HEK293 (cell line): Measurements from ENCODE around the gene HYAL3.

Source experiments
- CTCF ChIA-PET: fragments of 350-600 bp; formaldehyde crosslinking; extraction: SDS; loops from one replicate; lab custom pipeline; 2021; ENCODE audit warnings: antibody characterized with exemption; lab: Yijun Ruan, JAX
- POLR2A ChIA-PET: fragments of 300-600 bp; formaldehyde crosslinking; extraction: SDS; loops from one replicate; lab custom pipeline; 2020; ENCODE audit warnings: antibody characterized with exemption, inconsistent platforms; lab: Yijun Ruan, JAX
- H3K27ac ChIP-seq: fragments of 200-500 bp; sonication (Bioruptor generic); 2 replicates; pipeline ENCODE4 v1.5.1; 2014; ENCODE audit warnings: low read depth, low read length, control low read depth, inconsistent platforms; ENCODE audit errors: extremely low read depth
- H3K36me3 ChIP-seq, 2 experiments: fragments of 200-500 bp in 1 of 2; sonication (Bioruptor generic) in 1 of 2; 1 replicate in 1 of 2; 2 replicates in 1 of 2; pipeline ENCODE4 v1.5.1; 2014 to 2017; ENCODE audit warnings: inconsistent platforms in 2 of 2, low read length in 2 of 2; ENCODE audit not compliant: control insufficient read depth in 2 of 2, insufficient read depth in 1 of 2
- H3K4me1 ChIP-seq: fragments of 200-500 bp; sonication (Bioruptor generic); 2 replicates; pipeline ENCODE4 v1.5.1; 2014; ENCODE audit warnings: mild to moderate bottlenecking, low read length, inconsistent platforms; ENCODE audit not compliant: control insufficient read depth, insufficient read depth
- H3K4me3 ChIP-seq: 2 replicates; pipeline ENCODE4 v1.5.1; 2011; ENCODE audit warnings: low read depth, mild to moderate bottlenecking, control low read depth, low read length, moderate library complexity
- H3K9me3 ChIP-seq: fragments of 200-500 bp; sonication (Bioruptor generic); 2 replicates; pipeline ENCODE4 v1.5.1; 2014; ENCODE audit warnings: low read depth, low read length, inconsistent platforms; ENCODE audit not compliant: control insufficient read depth, insufficient read depth
- HOXD13 ChIP-seq: sonication (generic); formaldehyde crosslinking; IDR thresholded peaks from 2 replicates; pipeline ENCODE4 v1.8.0; 2022; ENCODE audit warnings: missing genetic modification reagents, borderline replicate concordance
- KLF16 ChIP-seq: fragments of 450-650 bp; formaldehyde crosslinking; IDR thresholded peaks from 2 replicates; pipeline ENCODE4 v1.5.1; 2017; ENCODE audit warnings: missing biosample characterization, missing genetic modification characterization
- KLF8 ChIP-seq: fragments of 450-650 bp; formaldehyde crosslinking; IDR thresholded peaks from 2 replicates; pipeline ENCODE4 v1.5.1; 2016; ENCODE audit warnings: missing biosample characterization, missing genetic modification characterization
- SP2 ChIP-seq: fragments of 450-650 bp; formaldehyde crosslinking; IDR thresholded peaks from 2 replicates; pipeline ENCODE4 v1.5.1; 2016; ENCODE audit warnings: missing biosample characterization, missing genetic modification characterization
- SP7 ChIP-seq: fragments of 450-650 bp; formaldehyde crosslinking; IDR thresholded peaks from 2 replicates; pipeline ENCODE4 v1.5.1; 2016; ENCODE audit warnings: missing biosample characterization, missing genetic modification characterization
- TRIM28 ChIP-seq: IDR thresholded peaks from 2 replicates; pipeline ENCODE4 v1.6.1; 2011; ENCODE audit warnings: low read length, control low read depth, borderline replicate concordance
- ZBTB1 ChIP-seq: fragments of 450-650 bp; formaldehyde crosslinking; IDR thresholded peaks from 2 replicates; pipeline ENCODE4 v1.5.1; 2016; ENCODE audit warnings: missing biosample characterization, missing genetic modification characterization
- ZNF138 ChIP-seq: fragments of 450-650 bp; formaldehyde crosslinking; IDR thresholded peaks from 2 replicates; pipeline ENCODE4 v1.5.1; 2016; ENCODE audit warnings: missing biosample characterization, missing genetic modification characterization, borderline replicate concordance
- ZNF157 ChIP-seq: fragments of 450-650 bp; formaldehyde crosslinking; IDR thresholded peaks from 2 replicates; pipeline ENCODE4 v1.5.1; 2016; ENCODE audit warnings: missing biosample characterization, missing genetic modification characterization
- ZNF26 ChIP-seq: fragments of 450-650 bp; formaldehyde crosslinking; IDR thresholded peaks from 2 replicates; pipeline ENCODE4 v1.5.1; 2016; ENCODE audit warnings: missing biosample characterization, missing genetic modification characterization
- ZNF426 ChIP-seq: fragments of 450-650 bp; formaldehyde crosslinking; IDR thresholded peaks from 2 replicates; pipeline ENCODE4 v1.5.1; 2017; ENCODE audit warnings: missing biosample characterization, missing genetic modification characterization, mild to moderate bottlenecking, inconsistent platforms, moderate library complexity
- ZNF549 ChIP-seq: fragments of 450-650 bp; IDR thresholded peaks from 2 replicates; pipeline ENCODE4 v1.5.1; 2018; ENCODE audit warnings: missing biosample characterization, missing genetic modification characterization, mild to moderate bottlenecking, inconsistent platforms, moderate library complexity
- ZNF677 ChIP-seq: fragments of 450-650 bp; IDR thresholded peaks from 2 replicates; pipeline ENCODE4 v1.5.0; 2018; ENCODE audit warnings: missing biosample characterization, mild to moderate bottlenecking, missing genetic modification characterization, moderate library complexity
- ZNF768 ChIP-seq: fragments of 450-650 bp; formaldehyde crosslinking; IDR thresholded peaks from 2 replicates; pipeline ENCODE4 v1.5.1; 2018; ENCODE audit warnings: missing biosample characterization, mild to moderate bottlenecking, missing genetic modification characterization
- ZNF776 ChIP-seq: fragments of 450-650 bp; formaldehyde crosslinking; IDR thresholded peaks from 2 replicates; pipeline ENCODE4 v1.5.0; 2017; ENCODE audit warnings: missing biosample characterization, missing genetic modification characterization, borderline replicate concordance
- TF ChIP-seq, protein P1 (sequence below): fragments of 450-650 bp; IDR thresholded peaks from 2 replicates; pipeline ENCODE4 v1.5.1; 2018; ENCODE audit warnings: missing biosample characterization, mild to moderate bottlenecking, missing genetic modification characterization
- TF ChIP-seq, protein P2 (sequence below): fragments of 450-650 bp; formaldehyde crosslinking; IDR thresholded peaks from 2 replicates; pipeline ENCODE4 v1.5.1; 2016; ENCODE audit warnings: missing biosample characterization, missing genetic modification characterization
- TF ChIP-seq, protein P3 (sequence below): fragments of 450-650 bp; formaldehyde crosslinking; optimal IDR thresholded peaks from 2 replicates; pipeline ENCODE3; 2016; ENCODE audit warnings: missing biosample characterization, mild to moderate bottlenecking, missing genetic modification characterization
- TF ChIP-seq, protein P4 (sequence below): fragments of 450-650 bp; formaldehyde crosslinking; IDR thresholded peaks from 2 replicates; pipeline ENCODE4 v1.5.1; 2016; ENCODE audit warnings: missing biosample characterization, missing genetic modification characterization
- TF ChIP-seq, protein P5 (sequence below): fragments of 450-650 bp; formaldehyde crosslinking; IDR thresholded peaks from 2 replicates; pipeline ENCODE4 v1.5.1; 2017; ENCODE audit warnings: missing biosample characterization, missing genetic modification characterization

The HYAL3 gene

DNA sequence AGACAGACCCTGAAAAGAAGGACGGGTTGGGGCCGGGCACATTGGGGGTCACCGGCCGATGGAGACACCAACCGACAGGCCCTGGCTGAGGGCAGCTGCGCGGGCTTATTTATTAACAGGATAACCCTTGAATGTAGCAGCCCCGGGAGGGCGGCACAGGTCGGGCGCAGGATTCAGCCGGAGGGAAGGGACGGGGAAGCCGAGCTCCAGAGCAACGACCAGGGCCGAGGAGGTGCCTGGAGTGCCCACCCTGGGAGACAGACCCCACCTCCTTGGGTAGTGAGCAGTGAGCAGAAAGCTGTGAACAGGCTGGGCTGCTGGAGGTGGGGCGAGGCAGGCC, 22.5 kb downstream of the HYAL3 start:
- POLR2A ChIA-PET: interaction anchor here (1.4 kb wide), 1 partner anchor 16 kb away, joined by 3 read pairs; the partner anchor contains the start of gene IFRD2
- TF ChIP-seq TRIM28 (no peak), ZNF768 (tag by site-specific recombination) (no peak), ZNF157 (tag by site-specific recombination) (no peak), ZNF549 (tag by site-specific recombination) (no peak), KLF8 (tag by site-specific recombination) (no peak), ZNF677 (no peak), ZNF26 (tag by site-specific recombination) (no peak), SP7 (tag by site-specific recombination) (no peak)
- TF ChIP-seq, protein P1, sequence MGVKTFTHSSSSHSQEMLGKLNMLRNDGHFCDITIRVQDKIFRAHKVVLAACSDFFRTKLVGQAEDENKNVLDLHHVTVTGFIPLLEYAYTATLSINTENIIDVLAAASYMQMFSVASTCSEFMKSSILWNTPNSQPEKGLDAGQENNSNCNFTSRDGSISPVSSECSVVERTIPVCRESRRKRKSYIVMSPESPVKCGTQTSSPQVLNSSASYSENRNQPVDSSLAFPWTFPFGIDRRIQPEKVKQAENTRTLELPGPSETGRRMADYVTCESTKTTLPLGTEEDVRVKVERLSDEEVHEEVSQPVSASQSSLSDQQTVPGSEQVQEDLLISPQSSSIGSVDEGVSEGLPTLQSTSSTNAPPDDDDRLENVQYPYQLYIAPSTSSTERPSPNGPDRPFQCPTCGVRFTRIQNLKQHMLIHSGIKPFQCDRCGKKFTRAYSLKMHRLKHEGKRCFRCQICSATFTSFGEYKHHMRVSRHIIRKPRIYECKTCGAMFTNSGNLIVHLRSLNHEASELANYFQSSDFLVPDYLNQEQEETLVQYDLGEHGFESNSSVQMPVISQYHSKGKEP (tag by site-specific recombination): no peak
- TF ChIP-seq, protein P2, sequence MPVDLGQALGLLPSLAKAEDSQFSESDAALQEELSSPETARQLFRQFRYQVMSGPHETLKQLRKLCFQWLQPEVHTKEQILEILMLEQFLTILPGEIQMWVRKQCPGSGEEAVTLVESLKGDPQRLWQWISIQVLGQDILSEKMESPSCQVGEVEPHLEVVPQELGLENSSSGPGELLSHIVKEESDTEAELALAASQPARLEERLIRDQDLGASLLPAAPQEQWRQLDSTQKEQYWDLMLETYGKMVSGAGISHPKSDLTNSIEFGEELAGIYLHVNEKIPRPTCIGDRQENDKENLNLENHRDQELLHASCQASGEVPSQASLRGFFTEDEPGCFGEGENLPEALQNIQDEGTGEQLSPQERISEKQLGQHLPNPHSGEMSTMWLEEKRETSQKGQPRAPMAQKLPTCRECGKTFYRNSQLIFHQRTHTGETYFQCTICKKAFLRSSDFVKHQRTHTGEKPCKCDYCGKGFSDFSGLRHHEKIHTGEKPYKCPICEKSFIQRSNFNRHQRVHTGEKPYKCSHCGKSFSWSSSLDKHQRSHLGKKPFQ (tag by site-specific recombination): no peak
- TF ChIP-seq, protein P3, sequence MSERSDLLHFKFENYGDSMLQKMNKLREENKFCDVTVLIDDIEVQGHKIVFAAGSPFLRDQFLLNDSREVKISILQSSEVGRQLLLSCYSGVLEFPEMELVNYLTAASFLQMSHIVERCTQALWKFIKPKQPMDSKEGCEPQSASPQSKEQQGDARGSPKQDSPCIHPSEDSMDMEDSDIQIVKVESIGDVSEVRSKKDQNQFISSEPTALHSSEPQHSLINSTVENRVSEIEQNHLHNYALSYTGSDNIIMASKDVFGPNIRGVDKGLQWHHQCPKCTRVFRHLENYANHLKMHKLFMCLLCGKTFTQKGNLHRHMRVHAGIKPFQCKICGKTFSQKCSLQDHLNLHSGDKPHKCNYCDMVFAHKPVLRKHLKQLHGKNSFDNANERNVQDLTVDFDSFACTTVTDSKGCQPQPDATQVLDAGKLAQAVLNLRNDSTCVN (tag by site-specific recombination): no peak
- TF ChIP-seq, protein P4, sequence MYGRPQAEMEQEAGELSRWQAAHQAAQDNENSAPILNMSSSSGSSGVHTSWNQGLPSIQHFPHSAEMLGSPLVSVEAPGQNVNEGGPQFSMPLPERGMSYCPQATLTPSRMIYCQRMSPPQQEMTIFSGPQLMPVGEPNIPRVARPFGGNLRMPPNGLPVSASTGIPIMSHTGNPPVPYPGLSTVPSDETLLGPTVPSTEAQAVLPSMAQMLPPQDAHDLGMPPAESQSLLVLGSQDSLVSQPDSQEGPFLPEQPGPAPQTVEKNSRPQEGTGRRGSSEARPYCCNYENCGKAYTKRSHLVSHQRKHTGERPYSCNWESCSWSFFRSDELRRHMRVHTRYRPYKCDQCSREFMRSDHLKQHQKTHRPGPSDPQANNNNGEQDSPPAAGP: no peak
- TF ChIP-seq, protein P5, sequence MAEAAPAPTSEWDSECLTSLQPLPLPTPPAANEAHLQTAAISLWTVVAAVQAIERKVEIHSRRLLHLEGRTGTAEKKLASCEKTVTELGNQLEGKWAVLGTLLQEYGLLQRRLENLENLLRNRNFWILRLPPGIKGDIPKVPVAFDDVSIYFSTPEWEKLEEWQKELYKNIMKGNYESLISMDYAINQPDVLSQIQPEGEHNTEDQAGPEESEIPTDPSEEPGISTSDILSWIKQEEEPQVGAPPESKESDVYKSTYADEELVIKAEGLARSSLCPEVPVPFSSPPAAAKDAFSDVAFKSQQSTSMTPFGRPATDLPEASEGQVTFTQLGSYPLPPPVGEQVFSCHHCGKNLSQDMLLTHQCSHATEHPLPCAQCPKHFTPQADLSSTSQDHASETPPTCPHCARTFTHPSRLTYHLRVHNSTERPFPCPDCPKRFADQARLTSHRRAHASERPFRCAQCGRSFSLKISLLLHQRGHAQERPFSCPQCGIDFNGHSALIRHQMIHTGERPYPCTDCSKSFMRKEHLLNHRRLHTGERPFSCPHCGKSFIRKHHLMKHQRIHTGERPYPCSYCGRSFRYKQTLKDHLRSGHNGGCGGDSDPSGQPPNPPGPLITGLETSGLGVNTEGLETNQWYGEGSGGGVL: no peak
- Histone ChIP-seq H3K36me3 (no peaks in the 10 kb centered on the region), H3K4me1 (no peaks in the 10 kb centered on the region), H3K9me3 (no peaks in the 10 kb centered on the region), H3K4me3 (no peak overlapping the region), H3K27ac (no peak overlapping the region)
- CTCF ChIA-PET: interaction anchor here (0.6 to 3.9 kb wide), 5 partner anchors 17 to 124 kb away, joined by 3 to 18 read pairs (median 3); no protein-coding TSS in a partner anchor

DNA sequence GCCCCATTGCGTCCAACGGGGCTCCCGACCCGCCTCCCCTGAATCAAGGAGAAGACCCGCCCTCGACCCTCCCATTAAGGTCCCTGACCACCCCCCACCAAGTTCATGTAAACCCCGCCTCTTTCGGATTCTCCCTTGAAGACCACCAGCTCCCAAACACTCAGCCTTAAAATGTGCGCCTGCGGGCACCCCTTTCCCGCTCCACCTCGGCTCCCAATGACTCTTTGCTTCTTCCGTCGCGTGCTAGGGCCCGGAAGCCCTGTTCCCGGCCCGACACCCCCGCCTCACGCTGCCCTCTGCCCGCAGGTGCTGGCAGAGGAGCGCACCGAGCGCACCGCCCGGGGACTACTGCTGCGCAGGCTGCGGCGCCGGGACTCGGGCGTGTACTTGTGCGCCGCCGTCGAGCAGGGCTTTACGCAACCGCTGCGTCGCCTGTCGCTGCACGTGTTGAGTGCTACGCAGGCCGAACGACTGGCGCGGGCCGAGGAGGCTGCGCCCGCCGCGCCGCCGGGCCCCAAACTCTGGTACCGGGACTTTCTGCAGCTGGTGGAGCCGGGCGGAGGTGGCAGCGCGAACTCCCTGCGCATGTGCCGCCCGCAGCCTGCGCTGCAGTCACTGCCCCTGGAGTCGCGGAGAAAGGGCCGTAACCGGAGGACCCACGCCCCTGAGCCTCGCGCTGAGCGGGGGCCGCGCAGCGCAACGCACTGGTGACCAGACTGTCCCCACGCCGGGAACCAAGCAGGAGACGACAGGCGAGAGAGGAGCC, 23.0 kb downstream of the HYAL3 start:
- Histone ChIP-seq H3K9me3 (no peaks in the 10 kb centered on the region), H3K4me1 (no peaks in the 10 kb centered on the region), H3K4me3 (no peak overlapping the region), H3K36me3 (no peaks in the 10 kb centered on the region), H3K27ac (no peak overlapping the region)
- POLR2A ChIA-PET: interaction anchor here (0.6 to 0.8 kb wide), 2 partner anchors 53 to 133 kb away, joined by 3 to 10 read pairs; no protein-coding TSS in a partner anchor
- CTCF ChIA-PET: interaction anchor here (0.6 to 3.9 kb wide), 3 partner anchors 48 to 123 kb away, joined by 3 to 21 read pairs (median 18); partner anchors contain the start of gene HYAL2
- peak; percentile 1; the same call in 1 of the 2 replicates for TF ChIP-seq SP2 (tag by site-specific recombination)
- no peak for TF ChIP-seq ZNF776 (tag by site-specific recombination)
- TF ChIP-seq KLF16 (tag by site-specific recombination): no peak
- no peak for TF ChIP-seq HOXD13 (CRISPR knock-in tag)
- no peak for TF ChIP-seq ZBTB1 (tag by site-specific recombination)
- TF ChIP-seq ZNF138 (tag by site-specific recombination): no peak
- TF ChIP-seq ZNF426 (tag by site-specific recombination): no peak
